ENCODE measurements around the gene F2RL1. TPM values are rescaled to one million over a fixed set of nuclear protein-coding genes. Genes with fewer than 3 reads are reported as not detected.
"Not testable (repeated sequence)": the region's sequence is repeated elsewhere in the genome, so short reads cannot be mapped to it uniquely, and the experiment has no call there.

The F2RL1 gene
- total RNA-seq, 1 experiment from 2014 or later: 0.74 TPM

DNA sequence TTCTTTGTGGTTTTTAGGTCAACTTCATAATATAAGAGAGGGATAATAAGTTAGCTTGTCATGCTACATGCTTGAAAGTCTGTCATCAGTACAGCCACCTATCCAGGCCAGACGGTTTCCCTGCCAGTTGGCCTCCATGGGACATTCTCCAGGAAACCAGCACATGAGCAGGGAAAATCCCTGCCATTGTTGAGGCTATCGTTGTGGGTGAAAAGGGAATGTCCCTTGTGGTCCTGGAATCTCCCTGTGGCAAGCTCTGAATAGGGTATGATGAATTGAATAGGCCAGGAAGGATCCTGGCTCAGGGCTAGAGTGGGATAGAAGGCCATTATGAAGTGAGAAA is 12.3 kb downstream of the F2RL1 start:
- no peak for DNase-seq (ENCODE audit: low read depth, low spot score)
- in situ Hi-C loops (cut with HindIII; ENCODE audit: low pct_unique_long_range_greater_than_20kb, low sequenced_read_pairs): no loop called here

DNA sequence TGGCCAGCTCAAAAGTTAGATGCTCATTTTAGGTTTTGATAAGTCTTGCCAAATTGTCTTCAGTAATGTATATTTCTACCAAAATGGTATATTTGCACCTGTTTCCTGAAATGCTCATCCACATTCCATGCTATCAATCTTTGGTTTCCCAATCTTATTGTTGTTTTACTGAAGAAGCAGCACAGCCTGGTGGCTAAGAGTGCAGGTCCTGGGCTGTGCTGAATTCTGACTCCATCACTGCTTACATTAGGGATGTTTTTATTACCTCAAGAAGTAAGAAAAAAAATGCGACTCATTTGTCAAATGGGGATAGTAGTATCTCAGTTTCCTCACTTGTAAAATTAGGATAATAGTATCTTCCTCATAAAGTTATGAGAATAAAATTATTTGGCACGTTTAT is 17.4 kb downstream of the F2RL1 start:
- in situ Hi-C loops (cut with HindIII; ENCODE audit: low pct_unique_long_range_greater_than_20kb, low sequenced_read_pairs): no loop called here
- DNase-seq (ENCODE audit: low read depth, low spot score): no peak

DNA sequence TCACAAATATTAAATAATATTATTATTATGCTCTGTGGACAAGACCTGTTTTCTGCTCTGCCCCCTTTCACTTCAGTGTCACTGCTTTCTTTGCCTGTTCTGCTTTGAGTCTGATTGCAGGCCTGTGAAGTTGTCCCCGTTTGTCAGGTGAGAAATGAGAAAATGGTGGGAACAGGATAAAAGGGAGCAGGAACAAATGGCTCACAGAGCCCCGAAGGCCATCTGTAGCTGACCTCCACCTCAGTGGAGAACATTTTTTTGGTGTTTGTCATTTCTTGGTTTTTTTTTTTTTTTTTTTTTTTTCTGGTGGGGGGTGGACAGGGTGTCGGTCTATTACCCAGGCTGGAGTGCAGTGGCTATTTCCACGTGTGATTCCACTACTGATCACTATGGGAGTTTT is 17.8 kb downstream of the F2RL1 start:
- DNase-seq (ENCODE audit: low read depth, low spot score): no peak
- in situ Hi-C loops (cut with HindIII; ENCODE audit: low pct_unique_long_range_greater_than_20kb, low sequenced_read_pairs): no loop called here

DNA sequence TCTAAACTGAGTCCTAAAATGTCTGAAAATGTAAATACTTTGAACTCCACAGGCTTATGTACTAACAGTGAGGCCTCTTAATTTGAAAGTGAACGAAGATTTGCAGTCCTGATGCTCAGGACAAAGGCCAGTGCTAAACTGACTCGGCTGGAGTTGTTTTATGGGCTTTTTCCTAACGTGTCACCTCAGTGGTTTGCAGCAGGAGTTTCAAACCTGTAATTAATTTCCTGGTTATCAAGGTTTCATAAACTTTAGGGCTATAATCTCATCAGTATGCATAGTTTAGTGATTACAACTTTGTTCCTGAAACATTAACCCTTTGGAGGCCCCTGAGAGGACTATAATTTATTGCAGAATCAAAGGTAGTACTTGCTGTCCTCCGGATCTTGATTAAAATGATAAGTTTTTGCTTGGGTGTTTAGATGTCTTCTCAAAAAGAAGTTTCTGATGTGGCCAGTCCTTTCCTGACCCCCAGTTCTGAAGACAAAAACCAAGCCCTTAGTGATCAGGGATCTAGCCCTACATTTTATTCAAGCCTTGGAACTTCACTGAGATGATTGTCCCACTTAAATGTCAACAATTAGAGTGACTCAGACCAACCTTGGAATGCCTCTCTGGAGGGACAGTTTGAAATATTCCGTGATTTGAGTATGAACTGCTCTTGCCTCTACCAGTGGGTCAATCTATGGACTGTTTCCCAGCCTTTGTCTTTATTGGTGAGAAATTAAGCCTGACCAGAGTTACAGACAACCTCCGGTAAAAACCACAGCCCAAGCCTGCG is 19.8 kb downstream of the F2RL1 start:
- no peak for DNase-seq (ENCODE audit: low read depth, low spot score)
- in situ Hi-C loops (cut with HindIII; ENCODE audit: low pct_unique_long_range_greater_than_20kb, low sequenced_read_pairs): no loop called here

DNA sequence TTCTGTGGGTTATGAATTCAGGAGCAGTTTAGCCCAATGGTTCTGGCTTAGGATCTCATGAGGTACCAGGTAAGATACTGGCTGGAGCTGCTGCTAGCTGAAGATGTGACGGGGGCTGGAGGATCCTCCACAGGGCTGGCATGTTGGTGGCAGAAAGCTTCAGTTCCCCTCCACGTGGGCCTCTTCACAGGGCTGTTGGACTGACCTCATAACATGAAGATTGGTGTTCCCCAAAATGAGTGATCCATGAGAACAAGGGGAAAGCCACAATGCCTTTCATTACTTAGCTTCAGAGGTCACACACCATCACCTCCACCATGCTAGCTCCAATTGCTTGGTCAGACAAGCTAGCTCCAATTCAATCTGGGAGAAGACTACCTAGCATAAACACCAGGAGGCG is 22.5 kb downstream of the F2RL1 start:
- DNase-seq (ENCODE audit: low read depth, low spot score): no peak
- in situ Hi-C loops (cut with HindIII; ENCODE audit: low pct_unique_long_range_greater_than_20kb, low sequenced_read_pairs): no loop called here

DNA sequence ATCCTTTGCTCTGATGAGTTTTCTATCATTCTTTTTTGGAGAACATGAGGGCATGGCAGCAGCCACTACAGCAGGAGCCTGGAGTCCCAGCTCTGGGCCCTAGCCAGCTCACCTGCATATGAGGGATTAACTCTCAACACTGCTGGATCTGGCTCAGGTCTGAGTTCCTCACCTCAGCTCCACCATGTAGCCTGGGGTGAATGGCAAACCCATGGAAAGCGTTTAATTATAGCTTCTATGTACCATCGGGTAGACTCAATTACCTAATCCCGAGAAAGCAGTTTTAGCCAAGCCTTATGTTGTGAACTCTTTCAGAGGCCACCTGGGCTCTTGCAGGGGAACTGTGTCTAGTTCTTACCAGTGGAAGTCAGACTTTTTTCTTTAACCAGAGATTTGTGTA is 27.1 kb downstream of the F2RL1 start:
- in situ Hi-C loops (cut with HindIII; ENCODE audit: low pct_unique_long_range_greater_than_20kb, low sequenced_read_pairs): no loop called here

DNA sequence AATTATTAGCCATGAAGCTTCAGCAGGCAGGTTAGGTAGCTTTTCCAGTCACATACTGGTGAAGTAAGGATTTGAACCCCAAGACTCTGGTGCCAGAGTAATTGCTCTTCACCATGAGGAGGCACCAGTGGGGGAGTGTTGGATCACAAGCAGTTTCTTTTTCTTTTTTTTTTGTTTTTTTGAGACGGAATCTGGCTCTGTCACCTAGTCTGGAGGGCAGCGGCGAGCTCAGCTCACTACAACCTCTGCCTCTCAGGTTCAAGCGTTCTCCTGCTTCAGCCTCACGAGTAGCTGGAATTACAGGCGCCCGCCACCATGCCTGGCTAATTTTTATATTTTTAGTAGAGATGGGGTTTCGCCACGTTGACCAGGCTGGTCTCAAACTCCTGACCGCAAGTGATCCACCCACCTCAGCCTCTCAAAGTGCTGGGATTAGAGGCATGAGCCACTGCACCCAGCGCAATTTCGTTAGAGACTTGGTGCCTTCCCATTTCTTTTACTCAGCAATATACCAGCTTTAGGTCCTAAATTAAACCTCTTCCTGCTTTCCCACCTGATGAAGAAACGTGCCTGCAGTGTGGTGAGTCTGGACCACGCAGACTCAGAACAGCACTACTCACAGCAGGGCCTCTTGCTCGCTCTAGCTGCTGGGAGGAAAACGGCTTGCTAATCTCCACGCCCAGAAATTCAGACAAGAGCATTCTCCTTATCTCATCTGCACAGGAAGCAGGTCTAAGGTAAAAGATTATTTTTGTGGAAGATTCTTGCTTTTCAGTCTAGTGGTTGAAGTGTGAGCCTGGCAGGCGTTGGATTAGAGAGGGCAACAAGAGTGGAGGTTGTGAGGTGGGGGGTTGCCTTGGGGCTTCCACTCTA is 30.8 kb downstream of the F2RL1 start, which contains the start of gene S100Z:
TSS of gene S100Z (plus strand) at position 596 of the 873 bp plus-strand sequence. CDS start 25,346 bp downstream, outside the sequence.
- DNase-seq (ENCODE audit: low read depth, low spot score): no peak
- in situ Hi-C loops (cut with HindIII; ENCODE audit: low pct_unique_long_range_greater_than_20kb, low sequenced_read_pairs): no loop called here

More for the DNA sequence above, 27.1 kb downstream of the F2RL1 start:
- no peak for DNase-seq (ENCODE audit: low read depth, low spot score)

DNA sequence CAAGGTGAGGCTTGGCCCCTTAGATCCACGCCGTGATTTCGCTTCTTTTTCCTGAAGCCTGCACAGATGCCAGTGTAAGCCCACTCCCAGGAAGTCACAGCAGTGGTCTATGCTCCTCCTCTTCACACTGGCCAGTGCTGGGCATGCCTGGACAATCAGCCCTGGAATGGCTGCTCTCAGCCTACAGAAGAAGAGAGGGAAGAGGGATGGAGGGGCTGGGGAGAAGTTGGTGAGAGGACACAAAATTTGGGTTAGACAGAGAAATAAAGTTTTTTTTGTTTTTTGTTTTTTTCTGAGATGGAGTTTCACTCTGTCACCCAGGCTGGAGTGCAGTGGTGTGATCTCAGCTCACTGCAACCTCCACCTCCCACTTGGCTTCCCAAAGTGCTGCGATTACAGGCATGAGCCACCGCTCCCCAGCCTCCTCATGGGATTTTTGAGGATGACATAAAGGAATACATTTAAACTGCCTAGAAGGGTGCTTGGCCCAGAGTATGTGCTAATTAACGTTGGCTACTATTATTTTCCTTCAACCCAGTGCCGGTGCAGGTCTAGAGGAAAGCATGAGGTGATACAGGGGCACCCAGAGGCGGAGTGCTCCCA is 31.8 kb downstream of the F2RL1 start:
- DNase-seq (ENCODE audit: low read depth, low spot score): no peak
- in situ Hi-C loops (cut with HindIII; ENCODE audit: low pct_unique_long_range_greater_than_20kb, low sequenced_read_pairs): no loop called here

DNA sequence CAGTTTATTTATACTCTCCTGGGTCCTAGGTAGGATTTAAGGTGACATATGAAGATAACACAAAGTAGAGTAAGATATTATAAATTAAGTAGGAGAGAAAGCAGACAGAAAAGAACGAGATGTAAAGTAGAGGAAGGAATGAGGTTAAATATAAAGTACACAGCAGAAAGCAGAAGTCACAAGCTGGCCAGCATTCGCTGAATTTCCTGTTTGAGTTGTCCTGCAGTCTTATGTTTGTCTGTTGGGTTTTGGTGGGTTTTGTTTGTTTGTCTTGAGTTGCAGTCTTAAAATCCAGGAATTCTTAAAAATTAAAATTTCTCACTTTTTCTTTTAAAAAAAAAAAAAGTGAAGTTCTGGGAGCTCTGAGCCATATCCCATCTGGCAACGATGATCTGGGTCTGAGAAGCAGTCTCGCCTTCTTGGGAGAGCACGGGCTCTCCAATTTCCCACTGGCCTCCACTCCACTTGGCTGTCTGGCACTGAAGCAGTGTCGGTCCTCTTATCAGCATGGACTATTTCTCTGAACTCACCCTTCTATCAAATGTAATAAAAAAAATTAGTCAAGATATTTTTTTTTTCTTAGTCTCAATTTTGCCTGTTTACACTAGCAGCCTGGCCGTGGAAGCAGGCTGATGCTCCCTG is 33.0 kb downstream of the F2RL1 start:
- in situ Hi-C loops (cut with HindIII; ENCODE audit: low pct_unique_long_range_greater_than_20kb, low sequenced_read_pairs): no loop called here
- no peak for DNase-seq (ENCODE audit: low read depth, low spot score)

DNA sequence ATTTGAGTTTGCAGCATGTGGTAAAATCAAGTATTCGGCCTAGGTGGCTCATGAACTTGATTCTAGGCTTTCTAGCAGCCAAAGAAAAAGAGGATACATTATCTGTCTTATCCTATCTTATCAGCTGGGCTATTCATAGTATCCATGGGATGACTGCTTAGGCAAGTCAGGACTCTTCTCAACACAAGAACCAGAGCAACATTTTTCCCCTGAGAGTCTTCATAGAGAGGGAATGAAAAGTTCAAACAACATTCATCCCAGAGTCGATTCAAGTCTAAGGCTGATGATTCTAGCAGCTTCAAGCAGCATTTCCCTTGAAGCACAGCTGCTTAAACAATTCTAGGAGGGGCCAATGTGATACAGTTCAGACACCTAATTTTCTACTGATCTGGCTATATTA is 33.9 kb downstream of the F2RL1 start:
- in situ Hi-C loops (cut with HindIII; ENCODE audit: low pct_unique_long_range_greater_than_20kb, low sequenced_read_pairs): no loop called here
- DNase-seq (ENCODE audit: low read depth, low spot score): no peak

DNA sequence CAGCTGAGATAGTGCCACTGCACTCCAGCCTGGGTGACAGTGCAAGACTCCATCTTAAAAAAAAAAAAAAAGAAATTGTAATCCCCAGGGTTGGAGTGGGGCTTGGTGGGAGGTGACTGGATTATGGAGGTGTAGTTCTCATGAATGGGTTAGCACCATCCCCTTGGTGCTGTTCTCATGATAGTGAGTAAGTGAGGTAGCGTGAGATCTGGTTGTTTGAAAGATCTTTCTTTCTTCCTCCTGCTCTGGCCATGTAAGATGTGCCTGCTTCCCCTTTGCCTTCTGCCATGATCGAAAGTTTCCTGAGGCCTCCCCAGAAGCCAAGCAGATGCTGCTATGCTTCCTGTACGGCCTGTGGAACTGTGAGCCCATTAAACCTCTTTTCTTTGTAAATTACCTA is 34.9 kb downstream of the F2RL1 start:
- in situ Hi-C loops (cut with HindIII; ENCODE audit: low pct_unique_long_range_greater_than_20kb, low sequenced_read_pairs); DNase-seq (ENCODE audit: low read depth, low spot score): not testable (repeated sequence)

DNA sequence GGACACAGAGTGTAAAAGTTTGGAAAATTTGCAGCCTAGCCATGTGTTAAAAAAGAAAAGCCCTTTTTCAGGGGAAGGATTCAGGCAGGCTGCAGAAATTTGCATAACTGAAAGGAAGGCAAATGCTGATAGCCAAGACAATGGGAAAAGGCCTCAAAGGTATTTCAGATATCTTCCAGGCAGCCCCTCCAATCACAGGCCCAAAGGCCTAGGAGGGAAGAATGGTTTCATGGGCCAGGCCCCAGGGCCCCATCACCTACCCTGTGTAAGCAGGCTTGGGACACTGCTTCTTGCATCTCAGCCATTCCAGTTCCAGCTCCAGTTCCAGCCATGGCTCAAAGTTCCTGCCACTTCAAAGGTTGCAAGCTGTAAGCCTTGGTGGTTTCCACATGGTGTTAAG is 35.8 kb downstream of the F2RL1 start:
- in situ Hi-C loops (cut with HindIII; ENCODE audit: low pct_unique_long_range_greater_than_20kb, low sequenced_read_pairs): no loop called here
- DNase-seq (ENCODE audit: low read depth, low spot score): no peak

DNA sequence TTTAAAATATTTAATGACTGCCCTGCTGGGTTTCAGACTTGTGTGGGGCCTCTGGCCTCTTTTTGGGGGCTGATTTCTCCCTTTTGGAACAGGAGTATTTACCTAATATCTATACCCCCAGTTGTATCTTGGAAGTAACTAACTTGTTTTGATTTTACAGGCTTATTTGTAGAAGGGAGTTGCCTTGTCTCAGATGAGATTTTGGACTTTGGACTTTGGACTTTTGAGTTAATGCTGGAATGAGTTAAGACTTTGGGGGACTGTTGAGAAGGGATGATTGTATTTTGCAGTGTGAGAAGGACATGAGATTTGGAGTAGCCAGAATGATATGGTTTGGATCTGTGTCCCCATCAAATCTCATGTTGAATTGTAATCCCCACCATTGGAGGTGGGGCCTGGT is 36.7 kb downstream of the F2RL1 start:
- in situ Hi-C loops (cut with HindIII; ENCODE audit: low pct_unique_long_range_greater_than_20kb, low sequenced_read_pairs); DNase-seq (ENCODE audit: low read depth, low spot score): not testable (repeated sequence)

DNA sequence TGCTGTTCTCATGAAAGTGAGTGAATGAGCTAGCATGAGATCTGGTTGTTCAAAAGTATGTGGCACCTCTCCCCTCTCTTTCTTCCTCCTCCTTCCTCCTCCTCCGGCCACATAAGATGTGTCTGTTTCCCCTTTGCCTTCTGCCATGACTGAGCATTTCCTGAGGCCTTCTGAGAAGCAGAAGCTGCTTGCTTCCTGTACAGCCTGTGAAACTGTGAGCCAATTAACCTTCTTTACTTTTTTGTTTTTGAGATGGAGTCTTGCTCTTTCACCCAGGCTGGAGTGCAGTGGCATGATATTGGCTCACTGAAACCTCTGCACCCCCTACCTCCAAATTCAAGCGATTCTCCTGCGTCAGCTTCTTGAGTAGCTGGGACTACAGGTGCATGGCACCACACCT is 37.1 kb downstream of the F2RL1 start:
- DNase-seq (ENCODE audit: low read depth, low spot score): no peak
- in situ Hi-C loops (cut with HindIII; ENCODE audit: low pct_unique_long_range_greater_than_20kb, low sequenced_read_pairs): no loop called here

DNA sequence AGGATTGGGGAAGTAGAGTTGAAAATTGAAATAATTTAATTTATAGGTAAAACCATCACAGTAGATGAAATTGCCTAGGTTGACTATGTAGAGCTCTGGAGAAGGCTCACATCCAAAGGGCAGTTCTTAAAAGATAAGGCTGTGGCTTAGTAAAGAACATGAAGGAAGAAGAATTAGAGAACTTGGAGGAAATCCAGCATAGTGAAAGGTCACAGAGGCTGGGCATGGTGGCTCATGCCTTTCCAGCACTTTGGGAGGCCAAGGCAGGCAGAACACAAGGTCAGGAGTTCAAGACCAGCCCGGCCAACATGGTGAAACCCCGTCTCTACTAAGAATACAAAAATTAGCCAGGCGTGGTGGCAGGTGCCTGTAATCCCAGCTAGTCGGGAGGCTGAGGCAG is 38.0 kb downstream of the F2RL1 start:
- in situ Hi-C loops (cut with HindIII; ENCODE audit: low pct_unique_long_range_greater_than_20kb, low sequenced_read_pairs); DNase-seq (ENCODE audit: low read depth, low spot score): not testable (repeated sequence)

DNA sequence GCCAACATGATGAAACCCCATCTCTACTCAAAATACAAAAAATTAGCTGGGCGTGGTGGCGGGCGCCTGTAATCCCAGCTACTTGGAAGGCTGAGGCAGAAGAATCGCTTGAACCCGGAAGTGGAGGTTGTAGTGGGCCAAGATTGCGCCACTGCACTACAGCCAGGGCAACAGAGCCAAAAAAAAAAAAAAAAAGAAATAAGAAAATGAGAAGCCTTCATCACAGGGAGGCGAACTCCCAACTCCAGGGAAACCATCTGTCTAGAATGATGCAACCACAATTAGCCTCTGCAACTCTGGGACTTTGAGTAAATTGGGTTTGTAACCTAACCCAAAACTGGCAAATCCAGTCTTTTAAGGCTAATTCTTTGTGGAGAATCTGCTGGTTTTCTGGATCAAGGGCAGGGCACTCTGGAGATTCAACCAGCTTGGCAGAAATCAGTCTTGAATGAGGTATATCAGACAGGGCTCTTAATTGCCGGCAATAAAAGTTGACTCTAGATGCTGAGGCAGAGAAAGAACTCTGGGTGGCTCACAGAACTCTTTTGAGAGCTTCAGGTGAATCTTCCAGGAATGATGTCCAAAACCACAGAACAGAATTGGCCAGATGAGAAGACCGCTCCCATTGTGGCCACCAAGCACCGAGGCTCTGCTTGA is 40.9 kb downstream of the F2RL1 start:
- DNase-seq (ENCODE audit: low read depth, low spot score): no peak
- in situ Hi-C loops (cut with HindIII; ENCODE audit: low pct_unique_long_range_greater_than_20kb, low sequenced_read_pairs): no loop called here

DNA sequence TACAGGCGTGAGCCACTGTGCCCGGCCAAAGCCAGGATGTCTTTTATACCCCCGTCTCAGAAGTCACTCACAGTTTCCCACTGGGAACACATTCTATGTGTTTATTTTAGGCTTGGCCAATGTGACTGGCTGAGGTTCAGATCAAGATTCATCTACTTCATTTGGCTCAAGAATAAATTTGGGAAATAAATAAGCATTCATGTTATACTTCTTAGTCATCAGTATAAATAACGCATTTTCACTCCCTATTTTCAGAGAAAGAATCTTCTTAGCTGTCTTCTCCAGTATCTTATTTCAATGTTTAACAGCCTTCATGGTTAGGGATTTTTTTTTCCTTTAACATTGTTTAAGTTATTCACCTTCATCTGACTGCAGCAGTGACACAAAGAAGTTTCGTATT is 42.8 kb downstream of the F2RL1 start:
- DNase-seq (ENCODE audit: low read depth, low spot score): no peak
- in situ Hi-C loops (cut with HindIII; ENCODE audit: low pct_unique_long_range_greater_than_20kb, low sequenced_read_pairs): no loop called here

DNA sequence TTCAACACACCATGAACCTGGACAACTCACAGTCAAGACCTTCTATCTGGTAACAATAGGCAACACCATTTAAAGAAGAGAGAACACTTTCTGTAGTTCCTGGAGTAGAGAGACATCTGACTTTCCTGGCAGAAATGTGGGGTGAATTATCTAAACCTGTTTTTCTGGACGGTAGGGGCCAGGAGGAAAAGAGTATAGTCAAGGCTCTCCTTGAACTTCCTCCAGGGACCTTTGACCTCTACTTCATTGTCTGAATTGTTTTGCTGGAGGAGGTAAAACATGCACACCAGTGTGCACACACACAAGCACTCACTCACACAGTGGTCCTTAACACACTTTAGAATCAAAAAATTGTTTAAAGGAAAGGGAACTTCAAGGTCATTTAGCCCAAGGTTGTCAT is 44.2 kb downstream of the F2RL1 start:
- in situ Hi-C loops (cut with HindIII; ENCODE audit: low pct_unique_long_range_greater_than_20kb, low sequenced_read_pairs): no loop called here
- DNase-seq (ENCODE audit: low read depth, low spot score): no peak

Data from SK-MEL-5 (cell line).